ENCODE data around the gene WDR73. TPM values are rescaled to one million over a fixed set of nuclear protein-coding genes. Genes with fewer than 3 reads are reported as not detected.

Gene WDR73
- total and polyA plus RNA-seq, 4 donors = 4.9 to 47.0 (median 23.4) TPM

DNA sequence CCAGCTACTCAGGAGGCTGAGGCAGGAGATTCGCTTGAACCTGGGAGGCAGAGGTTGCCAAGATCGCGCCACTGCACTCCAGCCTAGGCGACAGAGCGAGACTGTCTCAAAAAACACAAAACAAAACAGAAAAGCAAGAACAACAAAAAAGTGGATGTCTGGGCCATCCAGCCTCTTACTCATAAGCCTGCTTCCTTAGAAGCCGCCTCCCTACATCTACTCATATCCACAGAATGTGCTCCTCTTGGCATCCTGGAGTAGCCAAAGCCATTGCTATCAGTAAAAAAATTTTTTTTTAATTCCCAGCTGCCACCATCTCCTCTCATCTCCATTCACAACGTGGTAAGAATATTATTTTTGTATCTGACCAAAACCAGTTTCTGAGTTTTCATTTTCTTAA is 42.5 kb downstream of the WDR73 start:
- Histone ChIP-seq H3K27me3 (ENCODE audit: control insufficient read depth in 1 of 2, insufficient read depth in 2 of 2, low read length in 1 of 2) (no peaks in the 10 kb centered on the region), H3K4me1 (ENCODE audit: control insufficient read depth in 1 of 2, insufficient read depth in 2 of 2, low read length in 2 of 2) (no peaks in the 10 kb centered on the region), H3K4me3 (ENCODE audit: low read length in 2 of 2) (no peak overlapping the region), H3K36me3 (ENCODE audit: control insufficient read depth in 1 of 2, insufficient read depth in 2 of 2, low read length in 1 of 2) (no peaks in the 10 kb centered on the region), H3K27ac (ENCODE audit: low read depth in 1 of 2, low read length in 2 of 2) (no peak overlapping the region), H3K9me3 (ENCODE audit: control insufficient read depth, low read length) (no peaks in the 10 kb centered on the region)
- intact Hi-C loops (cut with DNase I) = no loop called here
- DNase-seq (no peak), ATAC-seq (ENCODE audit: low FRiP score) (no peak)
- 92 to 94% methylated on average over 7 of the region's 7 CpGs for WGBS, 2 donors

DNA sequence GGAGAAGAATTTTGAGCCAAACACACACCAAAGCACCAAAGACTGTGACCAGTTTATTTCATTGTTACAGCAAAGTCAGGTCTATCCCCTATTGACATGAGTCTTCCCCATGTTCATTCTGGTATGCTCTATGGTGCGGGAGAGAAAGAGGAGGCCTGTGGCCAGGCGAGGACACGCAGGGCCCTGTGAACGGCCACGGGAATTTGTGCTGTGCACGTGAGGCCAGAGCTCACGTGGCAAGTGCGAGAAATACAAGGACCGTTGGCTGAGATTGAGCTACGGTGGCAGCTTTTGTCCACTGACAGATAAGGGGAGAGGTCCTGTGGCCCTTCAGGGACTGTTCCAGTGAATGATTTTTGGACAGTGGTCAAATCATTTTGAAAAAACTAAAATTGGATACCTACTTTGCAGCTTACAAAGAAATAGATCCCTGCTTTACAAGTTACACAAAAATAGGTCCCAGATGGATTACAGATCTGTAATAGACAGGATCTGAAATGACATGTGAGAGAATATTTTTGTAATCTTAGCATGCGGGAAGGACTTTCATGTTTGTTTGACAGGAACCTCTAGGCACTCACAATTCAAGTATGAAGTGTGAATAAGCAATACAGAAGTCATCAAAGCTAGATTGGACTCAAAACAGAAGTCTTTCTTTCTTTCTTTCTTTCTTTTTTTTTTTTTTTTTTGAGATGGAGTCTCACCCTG is 44.1 kb downstream of the WDR73 start:
- no peaks in the 10 kb centered on the region for H3K27me3 ChIP-seq (ENCODE audit: control insufficient read depth in 1 of 2, insufficient read depth in 2 of 2, low read length in 1 of 2)
- H3K36me3 ChIP-seq (ENCODE audit: control insufficient read depth in 1 of 2, insufficient read depth in 2 of 2, low read length in 1 of 2) = no peaks in the 10 kb centered on the region
- DNase-seq (no peak), ATAC-seq (ENCODE audit: low FRiP score) (no peak)
- no peak overlapping the region for H3K27ac ChIP-seq (ENCODE audit: low read depth in 1 of 2, low read length in 2 of 2)
- H3K4me1 ChIP-seq (ENCODE audit: control insufficient read depth in 1 of 2, insufficient read depth in 2 of 2, low read length in 2 of 2) = no peaks in the 10 kb centered on the region
- no peaks in the 10 kb centered on the region for H3K9me3 ChIP-seq (ENCODE audit: control insufficient read depth, low read length)
- intact Hi-C loops (cut with DNase I) = no loop called here
- WGBS, 2 donors = 71 to 82% methylated on average over 11 of the region's 11 CpGs
- H3K4me3 ChIP-seq (ENCODE audit: low read length in 2 of 2) = no peak overlapping the region

DNA sequence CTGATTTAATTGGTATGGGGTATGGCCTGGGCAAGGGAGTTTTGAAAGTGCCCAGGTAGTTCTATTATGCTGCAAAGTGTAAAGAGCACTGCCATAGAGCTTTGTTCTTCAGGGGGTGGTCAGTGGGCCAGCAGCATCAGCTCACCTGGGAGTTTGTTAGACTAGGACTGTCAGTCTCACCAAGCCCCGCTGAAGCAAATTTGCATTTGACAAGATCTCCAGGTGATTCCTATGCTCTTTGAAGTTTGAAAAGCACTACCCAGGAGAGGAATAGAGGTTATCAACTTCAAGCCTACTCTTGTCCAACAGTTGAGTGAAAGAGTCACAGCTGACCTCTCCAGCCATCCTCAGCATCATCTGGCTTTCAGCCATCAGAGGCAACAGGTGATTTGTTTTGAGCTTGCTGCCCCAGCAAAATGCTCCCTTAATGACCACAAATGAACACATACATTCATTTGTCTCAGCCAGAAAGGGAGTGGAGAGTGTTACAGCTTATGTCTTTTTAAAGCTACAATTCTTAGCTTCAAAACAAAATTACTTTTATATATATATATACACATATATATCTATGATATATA is 45.3 kb downstream of the WDR73 start:
- no peak overlapping the region for H3K27ac ChIP-seq (ENCODE audit: low read depth in 1 of 2, low read length in 2 of 2)
- intact Hi-C loops (cut with DNase I) = no loop called here
- 55 to 60% methylated on average over 1 of the region's 1 CpG for WGBS, 2 donors
- no peak for ATAC-seq (ENCODE audit: low FRiP score)
- H3K36me3 ChIP-seq (ENCODE audit: control insufficient read depth in 1 of 2, insufficient read depth in 2 of 2, low read length in 1 of 2) = no peaks in the 10 kb centered on the region
- no peak for DNase-seq
- H3K9me3 ChIP-seq (ENCODE audit: control insufficient read depth, low read length) = no peaks in the 10 kb centered on the region
- no peak overlapping the region for H3K4me3 ChIP-seq (ENCODE audit: low read length in 2 of 2)
- no peaks in the 10 kb centered on the region for H3K4me1 ChIP-seq (ENCODE audit: control insufficient read depth in 1 of 2, insufficient read depth in 2 of 2, low read length in 2 of 2)
- H3K27me3 ChIP-seq (ENCODE audit: control insufficient read depth in 1 of 2, insufficient read depth in 2 of 2, low read length in 1 of 2) = no peaks in the 10 kb centered on the region

DNA sequence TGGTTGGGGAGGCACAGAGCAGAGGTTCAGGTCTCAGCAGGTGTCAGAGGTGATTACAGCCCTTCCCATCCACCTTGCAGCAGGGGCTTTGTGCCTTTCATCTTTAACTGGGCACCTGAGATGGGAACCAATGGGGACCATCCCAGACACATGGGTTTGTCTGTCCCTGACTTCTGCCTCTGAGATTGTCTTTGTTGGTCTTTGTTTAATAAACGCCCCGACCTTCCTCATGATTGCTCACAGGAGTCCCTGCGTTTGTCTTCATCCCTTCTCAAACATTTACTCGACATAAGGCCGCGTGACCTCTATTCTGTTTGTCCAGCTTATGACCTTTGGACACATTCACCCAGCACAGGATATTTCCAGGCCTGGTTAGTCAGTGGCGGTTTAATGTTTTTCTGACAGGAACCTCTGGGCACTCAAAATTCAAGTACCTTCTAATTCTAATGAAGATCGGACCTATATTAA is 47.4 kb downstream of the WDR73 start:
- H3K4me3 ChIP-seq (ENCODE audit: low read length in 2 of 2) = no peak overlapping the region
- H3K36me3 ChIP-seq (ENCODE audit: control insufficient read depth in 1 of 2, insufficient read depth in 2 of 2, low read length in 1 of 2) = no peaks in the 10 kb centered on the region
- intact Hi-C loops (cut with DNase I) = no loop called here
- no peaks in the 10 kb centered on the region for H3K4me1 ChIP-seq (ENCODE audit: control insufficient read depth in 1 of 2, insufficient read depth in 2 of 2, low read length in 2 of 2)
- DNase-seq = no peak
- no peak for ATAC-seq (ENCODE audit: low FRiP score)
- no peaks in the 10 kb centered on the region for H3K9me3 ChIP-seq (ENCODE audit: control insufficient read depth, low read length)
- H3K27ac ChIP-seq (ENCODE audit: low read depth in 1 of 2, low read length in 2 of 2) = no peak overlapping the region
- 79 to 80% methylated on average over 8 of the region's 8 CpGs for WGBS, 2 donors
- H3K27me3 ChIP-seq (ENCODE audit: control insufficient read depth in 1 of 2, insufficient read depth in 2 of 2, low read length in 1 of 2) = no peaks in the 10 kb centered on the region

DNA sequence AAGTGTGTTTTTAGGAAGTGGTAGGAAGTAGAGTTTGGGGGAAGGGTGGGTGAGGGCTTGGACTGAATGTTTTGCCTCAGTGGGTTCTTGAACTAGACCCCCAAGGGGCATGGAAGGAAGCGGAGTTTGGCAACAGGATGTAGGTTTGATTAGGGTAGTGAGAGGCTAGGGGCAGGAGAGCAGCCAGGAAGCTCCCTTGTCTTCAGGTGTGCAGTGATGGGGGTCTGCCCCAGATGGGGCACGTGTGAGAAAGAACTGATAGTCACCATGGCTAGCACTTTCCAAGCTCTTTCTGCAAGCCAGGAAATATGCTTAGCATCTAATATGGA is 48.6 kb downstream of the WDR73 start:
- Histone ChIP-seq H3K4me3 (ENCODE audit: low read length in 2 of 2) (no peak overlapping the region), H3K36me3 (ENCODE audit: control insufficient read depth in 1 of 2, insufficient read depth in 2 of 2, low read length in 1 of 2) (no peaks in the 10 kb centered on the region), H3K27ac (ENCODE audit: low read depth in 1 of 2, low read length in 2 of 2) (no peak overlapping the region), H3K9me3 (ENCODE audit: control insufficient read depth, low read length) (no peaks in the 10 kb centered on the region), H3K4me1 (ENCODE audit: control insufficient read depth in 1 of 2, insufficient read depth in 2 of 2, low read length in 2 of 2) (no peaks in the 10 kb centered on the region), H3K27me3 (ENCODE audit: control insufficient read depth in 1 of 2, insufficient read depth in 2 of 2, low read length in 1 of 2) (no peaks in the 10 kb centered on the region)
- 55 to 57% methylated on average over 2 of the region's 2 CpGs for WGBS, 2 donors
- ATAC-seq (ENCODE audit: low FRiP score) (no peak), DNase-seq (no peak)
- intact Hi-C loops (cut with DNase I) = no loop called here

DNA sequence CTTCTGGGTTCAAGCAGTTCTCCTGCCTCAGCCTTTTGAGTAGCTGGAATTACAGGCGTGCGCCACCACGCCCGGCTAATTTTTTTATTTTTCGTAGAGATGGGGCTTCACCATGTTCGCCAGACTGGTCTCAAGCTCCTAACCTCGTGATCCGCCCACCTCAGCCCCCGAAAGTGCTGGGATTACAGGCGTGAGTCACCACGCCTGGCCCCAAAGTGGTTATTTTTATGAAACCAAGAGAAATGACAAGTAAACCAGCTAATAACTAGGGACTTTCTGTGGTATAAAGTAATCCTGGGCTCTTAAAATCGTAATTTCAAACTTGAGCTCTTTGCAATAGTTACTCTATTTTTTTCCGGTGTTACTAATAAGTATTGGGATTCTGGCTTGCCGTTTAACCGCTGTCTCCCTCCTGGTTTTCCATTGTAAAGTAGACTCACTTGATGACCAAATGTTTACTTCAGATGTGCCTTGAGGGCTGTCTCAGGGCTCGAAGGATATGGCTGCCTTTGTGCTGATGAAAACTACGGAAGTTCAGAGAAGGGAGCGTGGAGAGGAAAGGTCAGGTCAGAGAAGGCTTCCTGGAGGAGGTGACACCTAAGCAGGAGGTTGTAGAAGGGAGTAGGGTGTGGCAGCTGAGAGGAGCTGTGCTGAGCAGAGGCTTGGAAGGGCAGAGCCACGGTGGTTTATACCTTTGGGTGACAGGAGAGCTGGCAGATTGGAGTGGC is 49.1 kb downstream of the WDR73 start:
- no peaks in the 10 kb centered on the region for H3K4me1 ChIP-seq (ENCODE audit: control insufficient read depth in 1 of 2, insufficient read depth in 2 of 2, low read length in 2 of 2)
- intact Hi-C loops (cut with DNase I) = no loop called here
- no peak overlapping the region for H3K4me3 ChIP-seq (ENCODE audit: low read length in 2 of 2)
- no peaks in the 10 kb centered on the region for H3K27me3 ChIP-seq (ENCODE audit: control insufficient read depth in 1 of 2, insufficient read depth in 2 of 2, low read length in 1 of 2)
- ATAC-seq (ENCODE audit: low FRiP score) (no peak), DNase-seq (no peak)
- H3K27ac ChIP-seq (ENCODE audit: low read depth in 1 of 2, low read length in 2 of 2) = no peak overlapping the region
- 81 to 83% methylated on average over 19 of the region's 19 CpGs for WGBS, 2 donors
- no peaks in the 10 kb centered on the region for H3K36me3 ChIP-seq (ENCODE audit: control insufficient read depth in 1 of 2, insufficient read depth in 2 of 2, low read length in 1 of 2)
- H3K9me3 ChIP-seq (ENCODE audit: control insufficient read depth, low read length) = no peaks in the 10 kb centered on the region

DNA sequence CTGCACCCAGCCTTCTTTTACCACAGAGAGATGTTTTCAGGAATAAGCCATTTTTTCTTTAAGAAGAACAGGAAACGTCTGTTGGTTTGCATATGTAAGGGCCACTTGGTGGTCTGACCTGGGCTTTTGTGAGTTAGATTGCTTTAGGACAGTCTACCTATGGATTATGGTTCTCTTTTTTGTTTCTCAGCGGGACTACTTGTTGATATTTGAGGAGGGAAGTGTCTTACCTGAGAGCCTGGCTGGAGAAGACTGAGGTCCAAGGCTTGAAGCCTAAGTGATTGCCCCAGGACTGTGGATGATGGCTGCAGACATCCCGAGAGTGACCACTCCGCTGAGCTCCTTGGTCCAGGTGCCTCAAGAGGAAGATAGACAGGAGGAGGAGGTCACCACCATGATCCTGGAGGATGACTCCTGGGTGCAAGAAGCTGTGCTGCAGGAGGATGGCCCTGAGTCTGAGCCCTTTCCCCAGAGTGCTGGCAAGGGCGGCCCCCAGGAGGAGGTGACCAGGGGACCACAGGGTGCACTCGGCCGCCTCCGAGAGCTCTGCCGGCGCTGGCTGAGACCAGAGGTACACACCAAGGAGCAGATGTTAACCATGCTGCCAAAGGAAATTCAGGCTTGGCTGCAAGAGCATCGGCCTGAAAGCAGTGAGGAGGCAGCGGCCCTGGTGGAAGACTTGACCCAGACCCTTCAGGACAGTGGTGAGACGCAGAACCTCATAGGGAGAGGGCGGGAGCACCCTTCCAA is 50.3 kb downstream of the WDR73 start:
- Histone ChIP-seq H3K36me3 (ENCODE audit: control insufficient read depth in 1 of 2, insufficient read depth in 2 of 2, low read length in 1 of 2) (no peaks in the 10 kb centered on the region), H3K4me3 (ENCODE audit: low read length in 2 of 2) (no peak overlapping the region), H3K27me3 (ENCODE audit: control insufficient read depth in 1 of 2, insufficient read depth in 2 of 2, low read length in 1 of 2) (no peaks in the 10 kb centered on the region), H3K27ac (ENCODE audit: low read depth in 1 of 2, low read length in 2 of 2) (no peak overlapping the region), H3K4me1 (ENCODE audit: control insufficient read depth in 1 of 2, insufficient read depth in 2 of 2, low read length in 2 of 2) (no peaks in the 10 kb centered on the region), H3K9me3 (ENCODE audit: control insufficient read depth, low read length) (no peaks in the 10 kb centered on the region)
- ATAC-seq (ENCODE audit: low FRiP score) = no peak
- WGBS, 2 donors = 79 to 83% methylated on average over 14 of the region's 14 CpGs
- intact Hi-C loops (cut with DNase I) = no loop called here
- DNase-seq = no peak

DNA sequence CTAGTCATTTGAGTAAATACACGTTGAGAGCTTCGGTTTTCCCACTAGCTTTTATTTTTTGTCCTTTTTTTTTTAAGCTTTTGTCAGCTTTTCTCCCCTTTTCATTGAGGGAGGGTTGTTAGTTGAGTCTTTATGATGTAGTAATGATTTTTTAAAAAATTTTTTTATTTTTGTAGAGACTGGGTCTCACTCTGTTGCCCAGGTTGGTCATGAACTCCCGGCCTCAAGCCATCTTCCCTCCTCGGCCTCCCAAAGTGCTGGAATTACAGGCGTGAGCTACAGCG is 52.6 kb downstream of the WDR73 start:
- Histone ChIP-seq H3K27ac (ENCODE audit: low read depth in 1 of 2, low read length in 2 of 2) (no peak overlapping the region), H3K27me3 (ENCODE audit: control insufficient read depth in 1 of 2, insufficient read depth in 2 of 2, low read length in 1 of 2) (no peaks in the 10 kb centered on the region), H3K9me3 (ENCODE audit: control insufficient read depth, low read length) (no peaks in the 10 kb centered on the region), H3K4me1 (ENCODE audit: control insufficient read depth in 1 of 2, insufficient read depth in 2 of 2, low read length in 2 of 2) (no peaks in the 10 kb centered on the region), H3K36me3 (ENCODE audit: control insufficient read depth in 1 of 2, insufficient read depth in 2 of 2, low read length in 1 of 2) (no peaks in the 10 kb centered on the region), H3K4me3 (ENCODE audit: low read length in 2 of 2) (peak overlapping the region; percentile 79 to 91)
- ATAC-seq (ENCODE audit: low FRiP score) (no peak), DNase-seq (no peak)
- WGBS, 2 donors = 2 to 6% methylated on average over 6 of the region's 6 CpGs
- intact Hi-C loops (cut with DNase I) = no loop called here

Measured in aorta (tissue), 5 donors.